HepG2 (cell line): Measurements from ENCODE around the gene TBC1D10B. TPM values are rescaled to one million over a fixed set of nuclear protein-coding genes. Genes with fewer than 3 reads are reported as not detected.

ENCODE experiments used
- ATF4 ChIP-seq, 2 experiments: fragments of 450-650 bp in 1 of 2; sonication (generic) in 1 of 2; formaldehyde crosslinking; IDR thresholded peaks; 2 replicates each; pipeline versions ENCODE4 v1.5.0 to v1.8.0; 2020 to 2022; ENCODE audit warnings: mild to moderate bottlenecking in 1 of 2, missing genetic modification reagents in 1 of 2
- CENPT ChIP-seq: sonication (generic); formaldehyde crosslinking; IDR thresholded peaks from 2 replicates; pipeline ENCODE4 v1.8.0; 2022; ENCODE audit warnings: low read depth, mild to moderate bottlenecking, moderate library complexity, missing genetic modification reagents
- CERS6 ChIP-seq: sonication (generic); formaldehyde crosslinking; IDR thresholded peaks from 2 replicates; pipeline ENCODE4 v1.5.0; 2020; ENCODE audit warnings: missing genetic modification reagents
- CREBL2 ChIP-seq: sonication (generic); formaldehyde crosslinking; IDR thresholded peaks from 2 replicates; pipeline ENCODE4 v1.8.1; 2023; ENCODE audit warnings: missing genetic modification reagents, mild to moderate bottlenecking, borderline replicate concordance
- ELK4 ChIP-seq: sonication (generic); formaldehyde crosslinking; IDR thresholded peaks from 2 replicates; pipeline ENCODE4 v1.9.0; 2021; ENCODE audit warnings: missing genetic modification reagents, borderline replicate concordance
- GPBP1L1 ChIP-seq: sonication (generic); formaldehyde crosslinking; IDR thresholded peaks from 2 replicates; pipeline ENCODE4 v1.5.0; 2020; ENCODE audit warnings: mild to moderate bottlenecking, missing genetic modification reagents
- HDAC2 ChIP-seq: sonication (generic); formaldehyde crosslinking; IDR thresholded peaks from 2 replicates; pipeline ENCODE4 v1.4.0; 2020; ENCODE audit warnings: missing genetic modification reagents
- HHEX ChIP-seq: IDR thresholded peaks from 2 replicates; pipeline ENCODE4 v1.6.1; 2016; ENCODE audit warnings: control low read depth
- MAX ChIP-seq: IDR thresholded peaks from 2 replicates; pipeline ENCODE4 v1.6.1; 2012; ENCODE audit warnings: inconsistent platforms
- MTA1 ChIP-seq: sonication (generic); formaldehyde crosslinking; IDR thresholded peaks from 2 replicates; pipeline ENCODE4 v1.4.0; 2020; ENCODE audit warnings: missing genetic modification reagents, mild to moderate bottlenecking, borderline replicate concordance
- NFE2L2 ChIP-seq: fragments of 150-350 bp; IDR thresholded peaks from 2 replicates; pipeline ENCODE4 v1.6.1; 2014; ENCODE audit warnings: low read length
- PAWR ChIP-seq: sonication (generic); formaldehyde crosslinking; IDR thresholded peaks from 2 replicates; pipeline ENCODE4 v1.4.0; 2020; ENCODE audit warnings: missing genetic modification reagents, mild to moderate bottlenecking, borderline replicate concordance
- SMARCC2 ChIP-seq: fragments of 450-650 bp; IDR thresholded peaks from 2 replicates; pipeline ENCODE4 v1.6.1; 2017; ENCODE audit warnings: antibody characterized with exemption, mild to moderate bottlenecking
- SP4 ChIP-seq: sonication (generic); formaldehyde crosslinking; IDR thresholded peaks from 2 replicates; pipeline ENCODE4 v1.8.1; 2023; ENCODE audit warnings: mild to moderate bottlenecking, missing genetic modification reagents
- TAF15 ChIP-seq: fragments of 200-400 bp; formaldehyde crosslinking; IDR thresholded peaks from one replicate; pipeline ENCODE4 v1.6.1; 2018; ENCODE audit warnings: mild to moderate bottlenecking, low read depth, low read length; ENCODE audit not compliant: poor library complexity, severe bottlenecking
- THAP9 ChIP-seq: sonication (generic); formaldehyde crosslinking; IDR thresholded peaks from 2 replicates; pipeline ENCODE4; 2020; ENCODE audit warnings: missing genetic modification reagents, mild to moderate bottlenecking, borderline replicate concordance
- TMF1 ChIP-seq: sonication (generic); formaldehyde crosslinking; IDR thresholded peaks from 2 replicates; pipeline ENCODE4 v1.8.1; 2022; ENCODE audit warnings: low read depth, missing genetic modification reagents
- ZBTB1 ChIP-seq: sonication (generic); formaldehyde crosslinking; IDR thresholded peaks from 2 replicates; pipeline ENCODE4 v1.4.0; 2020; ENCODE audit warnings: missing genetic modification reagents, borderline replicate concordance
- ZC3H4 ChIP-seq: sonication (generic); formaldehyde crosslinking; IDR thresholded peaks from 2 replicates; pipeline ENCODE4 v1.4.0; 2020; ENCODE audit warnings: missing genetic modification reagents, borderline replicate concordance
- ZNF12 ChIP-seq: sonication (generic); formaldehyde crosslinking; IDR thresholded peaks from 2 replicates; pipeline ENCODE4 v1.5.0; 2020; ENCODE audit warnings: missing genetic modification reagents
- ZNF552 ChIP-seq: sonication (generic); formaldehyde crosslinking; IDR thresholded peaks from 2 replicates; pipeline ENCODE4 v1.9.0; 2022; ENCODE audit warnings: missing genetic modification reagents, mild to moderate bottlenecking, borderline replicate concordance
- ZNF614 ChIP-seq: IDR thresholded peaks from 2 replicates; pipeline ENCODE4 v1.6.1; 2018; ENCODE audit warnings: missing biosample characterization, missing genetic modification reagents, inconsistent platforms, borderline replicate concordance
- polyA plus RNA-seq, 8 experiments: library from polyadenylated mRNA; depleted of rRNA in 3 of 8; stranded (reverse) in 7 of 8; unstranded in 1 of 8; fragments of >200 nt; fragmentation: Illumina TruSeq in 4 of 8; extraction: Trizol in 4 of 8; gene quantifications; 2 replicates each; pipeline versions ENCODE4 v1.2.1 to v1.2.3, GENCODE V29; 2011 to 2016; ENCODE audit warnings: low read depth in 4 of 8, missing spikeins in 1 of 8, mixed read lengths in 1 of 8; ENCODE audit not compliant: insufficient read depth in 1 of 8
- total RNA-seq, 5 experiments: library from RNA; depleted of rRNA; stranded (reverse); fragments of >200 nt; fragmentation: Illumina TruSeq; extraction: Trizol; gene quantifications; 2 replicates each; pipeline ENCODE4 v1.2.3, GENCODE V29; 2016; ENCODE audit warnings: low read depth in 1 of 5

The TBC1D10B gene
- total and polyA plus RNA-seq, 2 of the 13 experiments (the other 11 are each of a cell fraction or from before 2014, with no cell fraction given), result 15.7 to 24.8 TPM

GRCh38 chr16:30401768-30402425, 31.6 kb upstream of the TBC1D10B start (continued):
- 0 out of 2 replicates have a peak, but pooled peaks have one; percentile 55 for TF ChIP-seq ZC3H4 (CRISPR knock-in tag)
- no peak for TF ChIP-seq CENPT (CRISPR knock-in tag)
- TF ChIP-seq THAP9 (CRISPR knock-in tag), result peak; percentile 40; the same call in 1 of the 2 replicates
- no peak for TF ChIP-seq ZNF12 (CRISPR knock-in tag)
- no peak for TF ChIP-seq GPBP1L1 (CRISPR knock-in tag)
- TF ChIP-seq MTA1 (CRISPR knock-in tag), result 0 out of 2 replicates have a peak, but pooled peaks have one; percentile 23
- TF ChIP-seq ZNF614 (CRISPR knock-in tag), result peak; percentile 92
- TF ChIP-seq ZNF552 (CRISPR knock-in tag), result 0 out of 2 replicates have a peak, but pooled peaks have one; percentile 41
- no peak for TF ChIP-seq PAWR (CRISPR knock-in tag)
- no peak for TF ChIP-seq CERS6
- peak; percentile 53; the same call in 1 of the 2 replicates for TF ChIP-seq SP4 (CRISPR knock-in tag)
- TF ChIP-seq HDAC2 (CRISPR knock-in tag), result peak; percentile 95
- no peak for TF ChIP-seq ELK4
- no peak for TF ChIP-seq ZBTB1
- TF ChIP-seq TAF15, result no peak
- TF ChIP-seq CREBL2 (CRISPR knock-in tag), result 0 out of 2 replicates have a peak, but pooled peaks have one; percentile 30
- TF ChIP-seq MAX, result peak; percentile 53; the same call in 1 of the 2 replicates
- TF ChIP-seq HHEX (CRISPR knock-in tag), result peak; percentile 66
- no peak for TF ChIP-seq ATF4 (CRISPR knock-in tag; IDR thresholded peaks at IDR 0.05)
- TF ChIP-seq SMARCC2, result no peak
- TF ChIP-seq NFE2L2, result no peak
- TF ChIP-seq TMF1 (CRISPR knock-in tag), result no peak
